ENCODE data around the gene MAPK12.

DNA sequence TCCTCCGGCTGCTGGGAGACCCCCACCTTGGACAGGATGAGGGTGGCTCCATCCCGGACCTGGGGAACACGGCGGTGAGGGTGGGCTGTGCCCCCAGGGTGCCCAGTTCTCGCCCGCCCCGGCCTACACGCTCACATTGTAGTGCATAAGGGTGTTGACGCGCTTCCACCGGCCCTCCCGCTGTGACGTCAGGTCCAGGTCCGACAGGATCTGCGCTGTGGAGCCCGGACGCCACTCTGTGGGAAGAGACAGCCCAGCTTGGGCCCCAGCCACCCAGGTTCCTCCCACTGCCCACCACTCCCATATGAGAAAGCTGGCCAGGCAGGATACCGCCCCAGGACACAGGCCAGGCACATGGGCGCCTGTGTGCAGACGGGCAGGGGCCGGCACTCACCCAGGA lies 17.0 kb upstream of the MAPK12 start:
- TF ChIP-seq, protein P1, sequence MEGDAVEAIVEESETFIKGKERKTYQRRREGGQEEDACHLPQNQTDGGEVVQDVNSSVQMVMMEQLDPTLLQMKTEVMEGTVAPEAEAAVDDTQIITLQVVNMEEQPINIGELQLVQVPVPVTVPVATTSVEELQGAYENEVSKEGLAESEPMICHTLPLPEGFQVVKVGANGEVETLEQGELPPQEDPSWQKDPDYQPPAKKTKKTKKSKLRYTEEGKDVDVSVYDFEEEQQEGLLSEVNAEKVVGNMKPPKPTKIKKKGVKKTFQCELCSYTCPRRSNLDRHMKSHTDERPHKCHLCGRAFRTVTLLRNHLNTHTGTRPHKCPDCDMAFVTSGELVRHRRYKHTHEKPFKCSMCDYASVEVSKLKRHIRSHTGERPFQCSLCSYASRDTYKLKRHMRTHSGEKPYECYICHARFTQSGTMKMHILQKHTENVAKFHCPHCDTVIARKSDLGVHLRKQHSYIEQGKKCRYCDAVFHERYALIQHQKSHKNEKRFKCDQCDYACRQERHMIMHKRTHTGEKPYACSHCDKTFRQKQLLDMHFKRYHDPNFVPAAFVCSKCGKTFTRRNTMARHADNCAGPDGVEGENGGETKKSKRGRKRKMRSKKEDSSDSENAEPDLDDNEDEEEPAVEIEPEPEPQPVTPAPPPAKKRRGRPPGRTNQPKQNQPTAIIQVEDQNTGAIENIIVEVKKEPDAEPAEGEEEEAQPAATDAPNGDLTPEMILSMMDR (IDR thresholded peaks at IDR 0.05) = no peak
- TF ChIP-seq POLR2A (IDR thresholded peaks at IDR 0.05) = no peak
